Gastroesophageal sphincter (tissue), 3 donors: ENCODE measurements around the gene NOL4L.

Experiments
- POLR2A ChIP-seq, 2 donors: fragments of 450-650 bp; IDR thresholded peaks; one replicate each; pipeline ENCODE4 v1.6.1; 2017; ENCODE audit warnings: antibody characterized with exemption in 2 of 2, mild to moderate bottlenecking in 2 of 2, moderate library complexity in 1 of 2
- TF ChIP-seq, protein P1 (sequence below), 4 experiments: fragments of 200-600 bp in 2 of 4; fragments of 450-650 bp in 2 of 4; sonication (generic) in 1 of 4; IDR thresholded peaks; one replicate each; pipeline ENCODE4 v1.5.1; 2017 to 2019; ENCODE audit warnings: antibody characterized with exemption in 4 of 4, mild to moderate bottlenecking in 2 of 4, moderate library complexity in 2 of 4

DNA sequence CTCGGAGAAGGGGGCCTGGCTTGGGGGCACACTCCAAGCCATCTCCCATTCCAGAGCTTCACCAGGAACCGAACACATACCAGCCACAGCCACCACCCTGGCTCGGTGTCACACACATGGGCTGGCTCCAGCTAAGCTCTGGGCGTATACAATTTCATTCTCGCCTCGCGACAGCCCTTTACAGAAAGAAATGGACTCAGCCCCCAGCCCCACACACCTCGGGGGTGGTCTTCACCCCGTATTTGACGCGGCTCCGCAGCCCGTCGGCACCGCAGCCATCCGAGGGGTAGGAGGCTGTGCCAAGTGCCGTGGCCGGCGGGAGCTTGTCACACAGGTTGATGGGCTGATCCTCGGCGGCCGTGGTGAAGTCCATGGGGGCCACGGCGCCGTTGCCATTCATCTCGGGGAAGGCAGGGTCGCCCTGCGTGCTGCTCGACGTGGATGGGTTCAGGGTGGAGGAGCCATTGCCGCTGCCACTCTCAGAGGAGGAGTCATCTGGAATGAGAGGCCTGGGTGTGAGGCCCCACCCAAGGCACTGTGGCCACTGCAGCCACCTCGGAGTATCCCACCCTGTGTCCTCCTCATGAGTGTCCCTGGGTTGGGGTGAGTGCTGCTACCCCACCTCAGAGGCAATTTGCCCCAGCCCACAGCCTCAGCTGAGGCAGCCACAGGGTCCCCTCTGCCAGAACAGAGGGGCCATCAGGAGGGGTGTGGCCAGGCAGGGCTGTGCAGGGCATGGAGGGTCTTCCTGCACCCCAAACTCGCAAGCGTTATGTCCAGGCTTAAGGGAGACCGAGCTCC is 129.0 kb downstream of the NOL4L start:
- TF ChIP-seq, protein P1, sequence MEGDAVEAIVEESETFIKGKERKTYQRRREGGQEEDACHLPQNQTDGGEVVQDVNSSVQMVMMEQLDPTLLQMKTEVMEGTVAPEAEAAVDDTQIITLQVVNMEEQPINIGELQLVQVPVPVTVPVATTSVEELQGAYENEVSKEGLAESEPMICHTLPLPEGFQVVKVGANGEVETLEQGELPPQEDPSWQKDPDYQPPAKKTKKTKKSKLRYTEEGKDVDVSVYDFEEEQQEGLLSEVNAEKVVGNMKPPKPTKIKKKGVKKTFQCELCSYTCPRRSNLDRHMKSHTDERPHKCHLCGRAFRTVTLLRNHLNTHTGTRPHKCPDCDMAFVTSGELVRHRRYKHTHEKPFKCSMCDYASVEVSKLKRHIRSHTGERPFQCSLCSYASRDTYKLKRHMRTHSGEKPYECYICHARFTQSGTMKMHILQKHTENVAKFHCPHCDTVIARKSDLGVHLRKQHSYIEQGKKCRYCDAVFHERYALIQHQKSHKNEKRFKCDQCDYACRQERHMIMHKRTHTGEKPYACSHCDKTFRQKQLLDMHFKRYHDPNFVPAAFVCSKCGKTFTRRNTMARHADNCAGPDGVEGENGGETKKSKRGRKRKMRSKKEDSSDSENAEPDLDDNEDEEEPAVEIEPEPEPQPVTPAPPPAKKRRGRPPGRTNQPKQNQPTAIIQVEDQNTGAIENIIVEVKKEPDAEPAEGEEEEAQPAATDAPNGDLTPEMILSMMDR (IDR thresholded peaks at IDR 0.05) = no peak
- TF ChIP-seq POLR2A (IDR thresholded peaks at IDR 0.05) = no peak
